Measurements from ENCODE around the gene BCLAF1.

The BCLAF1 gene

GRCh38 chr6:136208783-136209182, 80.9 kb downstream of the BCLAF1 start:
- no peak for FAIRE-seq

More at GRCh38 chr6:136208783-136209182, 80.9 kb downstream of the BCLAF1 start:
- DNase-seq (ENCODE audit: insufficient read length, low spot score): no peak
